Inferior parietal cortex (tissue), 1 donor: ENCODE results near the gene KLK6.

Experiments used
- DNase-seq: peaks from one replicate; pipeline ENCODE4 v3.0.0-alpha.2; 2016; ENCODE audit errors: extremely low spot score

KLK6 gene

GRCh38 chr19:50969413-50969760 lies at the start of gene KLK6:
KLK6 (minus strand) TSS chr19:50969591; CDS start chr19:50968104, 1,487 bp downstream.
- DNase-seq, result peak; percentile 66

DNA sequence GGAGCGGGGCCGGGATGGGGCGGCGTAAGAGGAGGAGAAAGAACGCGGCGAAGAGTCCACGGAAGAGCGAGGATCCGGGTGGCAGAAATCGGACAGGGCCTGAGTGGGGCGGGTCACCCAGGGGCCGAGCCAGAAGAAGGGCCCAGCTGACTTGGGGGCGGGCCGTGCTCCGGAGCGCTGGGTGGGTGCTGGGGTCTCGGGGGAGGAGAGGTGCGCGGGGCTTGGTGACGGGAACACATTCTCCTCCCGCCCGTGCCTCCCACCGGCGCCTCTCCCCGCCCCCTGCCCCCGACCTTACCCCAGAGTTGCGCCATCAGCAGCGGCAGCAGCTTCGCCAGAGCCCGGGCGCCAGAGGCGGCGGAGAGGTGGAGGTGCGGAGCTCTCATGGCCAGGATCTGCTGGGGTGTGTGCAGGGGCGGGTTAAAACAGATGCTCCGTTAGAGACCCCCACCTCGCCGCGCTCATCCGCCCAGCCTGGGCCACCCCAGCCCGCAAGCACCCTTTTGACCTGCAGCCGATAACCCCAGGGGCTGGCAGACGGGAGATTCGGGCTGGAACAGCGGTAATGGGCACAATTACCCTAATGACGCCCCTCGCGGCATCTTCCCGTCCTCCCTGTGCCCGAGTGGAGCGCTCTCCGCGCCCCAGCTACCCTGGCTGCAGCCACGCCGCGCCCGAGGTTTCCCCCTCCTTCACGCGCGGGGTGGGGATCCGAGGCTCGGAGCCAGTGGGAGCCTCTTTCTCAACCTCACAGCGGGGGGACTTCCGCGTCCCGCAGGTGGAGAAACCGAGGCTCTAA lies 49.6 kb upstream of the KLK6 start:
- DNase-seq, result no peak

DNA sequence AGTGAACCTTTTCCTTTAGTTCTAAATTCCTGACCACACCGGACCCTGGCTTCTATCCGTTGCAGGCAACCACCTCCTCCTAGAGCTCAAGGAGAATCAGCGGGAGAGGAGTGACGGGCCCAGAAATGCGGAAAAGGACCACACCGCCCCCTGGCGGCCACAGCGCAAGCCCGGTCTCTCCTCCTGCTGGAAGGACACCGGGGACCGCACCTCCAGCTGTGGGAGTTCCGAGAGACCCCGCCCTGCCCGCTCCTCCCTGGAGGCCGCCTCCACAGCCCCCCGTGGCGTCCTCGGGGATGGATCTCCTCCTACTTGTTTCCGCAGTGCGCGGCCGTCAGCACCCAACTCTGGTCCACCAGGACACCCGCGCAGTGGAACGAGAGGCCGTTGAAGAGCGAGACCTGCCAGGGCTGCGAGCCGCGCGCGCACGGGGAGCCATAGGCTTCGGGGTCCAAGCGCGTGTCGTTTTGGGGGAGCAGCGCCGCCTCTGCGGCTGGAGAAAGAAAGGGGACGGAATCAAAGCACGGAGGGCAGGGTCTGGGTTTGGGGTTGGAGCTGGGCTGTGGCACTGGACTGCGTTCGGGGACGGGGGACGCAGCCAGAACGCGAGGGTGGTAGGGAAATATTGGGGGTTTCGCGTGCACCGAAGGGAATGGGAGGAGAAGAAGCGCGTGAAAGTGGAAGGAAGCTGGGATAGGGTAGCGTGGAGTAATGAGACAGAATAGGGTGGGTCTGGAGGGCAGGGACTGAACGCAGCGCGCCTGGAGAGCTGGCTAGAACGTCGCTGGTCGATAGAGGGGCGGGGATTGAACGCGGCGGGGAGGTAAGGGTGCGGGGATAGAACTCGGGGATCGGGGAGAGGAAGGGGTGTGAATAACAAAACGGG lies 47.6 kb upstream of the KLK6 start:
- DNase-seq, result peak; percentile 65

GRCh38 chr19:51015691-51016267 lies 46.4 kb upstream of the KLK6 start:
- DNase-seq, result no peak

- DNase-seq, result no peak
Measured at GRCh38 chr19:51014242-51014641, 44.9 kb upstream of the KLK6 start.

DNA sequence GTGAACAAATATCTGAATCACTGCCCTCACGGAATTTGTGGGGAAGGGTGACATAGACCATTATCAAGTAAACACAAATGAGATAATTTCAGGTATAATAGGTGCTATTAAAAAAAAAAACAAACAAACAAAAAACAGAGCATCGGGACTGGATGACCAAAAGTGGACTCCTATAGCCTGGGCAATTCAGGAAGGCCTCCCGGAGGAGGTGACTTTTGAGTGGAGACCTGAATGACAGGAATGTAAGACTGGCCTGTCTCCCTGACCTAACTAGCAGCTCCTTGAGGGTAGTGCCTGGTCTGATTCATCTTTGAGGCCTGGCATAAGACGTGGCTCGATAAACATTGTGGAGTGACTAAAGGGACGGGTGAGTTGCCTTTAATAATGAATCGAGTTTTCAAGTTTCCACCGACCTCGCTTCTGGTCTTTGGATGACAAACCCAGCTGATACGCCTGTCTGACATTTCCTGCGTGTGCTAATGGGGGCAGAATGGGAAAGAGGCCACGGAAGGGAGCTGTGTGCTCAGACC lies 43.3 kb upstream of the KLK6 start:
- DNase-seq, result no peak

DNA sequence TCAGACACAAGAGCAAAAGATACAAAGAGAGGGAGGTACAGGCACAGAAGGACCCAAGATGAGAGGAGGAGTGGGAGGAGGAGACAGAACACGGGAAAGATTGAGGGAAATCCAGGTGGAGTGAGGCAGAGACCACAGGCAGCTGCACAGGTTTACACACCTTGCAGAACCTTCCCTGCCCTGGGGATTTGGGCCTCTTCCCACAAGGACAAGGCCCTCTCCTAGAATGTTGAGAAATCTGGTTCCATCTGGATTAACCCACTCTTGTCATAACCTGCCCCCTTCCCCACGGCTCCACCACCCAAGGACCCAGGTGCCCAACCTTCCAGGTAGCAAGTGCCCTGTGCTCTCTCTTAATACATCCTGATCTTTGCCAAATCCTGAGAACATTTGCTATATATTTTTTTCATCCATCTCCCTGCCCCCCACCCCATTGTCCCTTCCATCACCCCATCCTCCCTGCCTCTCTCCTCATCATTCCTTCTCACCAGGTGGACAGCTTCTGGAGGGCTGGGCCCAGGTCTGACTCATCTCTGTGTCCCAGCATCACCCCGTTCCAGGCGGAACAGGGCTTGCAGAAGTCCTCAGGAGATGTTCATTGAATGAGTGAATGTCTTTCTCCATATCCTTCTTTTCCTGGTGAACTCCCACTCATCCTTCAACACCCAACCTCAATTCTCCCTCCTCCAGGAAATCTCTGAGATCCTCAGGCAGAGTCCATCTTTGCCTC lies 40.8 kb upstream of the KLK6 start:
- DNase-seq, result no peak

DNA sequence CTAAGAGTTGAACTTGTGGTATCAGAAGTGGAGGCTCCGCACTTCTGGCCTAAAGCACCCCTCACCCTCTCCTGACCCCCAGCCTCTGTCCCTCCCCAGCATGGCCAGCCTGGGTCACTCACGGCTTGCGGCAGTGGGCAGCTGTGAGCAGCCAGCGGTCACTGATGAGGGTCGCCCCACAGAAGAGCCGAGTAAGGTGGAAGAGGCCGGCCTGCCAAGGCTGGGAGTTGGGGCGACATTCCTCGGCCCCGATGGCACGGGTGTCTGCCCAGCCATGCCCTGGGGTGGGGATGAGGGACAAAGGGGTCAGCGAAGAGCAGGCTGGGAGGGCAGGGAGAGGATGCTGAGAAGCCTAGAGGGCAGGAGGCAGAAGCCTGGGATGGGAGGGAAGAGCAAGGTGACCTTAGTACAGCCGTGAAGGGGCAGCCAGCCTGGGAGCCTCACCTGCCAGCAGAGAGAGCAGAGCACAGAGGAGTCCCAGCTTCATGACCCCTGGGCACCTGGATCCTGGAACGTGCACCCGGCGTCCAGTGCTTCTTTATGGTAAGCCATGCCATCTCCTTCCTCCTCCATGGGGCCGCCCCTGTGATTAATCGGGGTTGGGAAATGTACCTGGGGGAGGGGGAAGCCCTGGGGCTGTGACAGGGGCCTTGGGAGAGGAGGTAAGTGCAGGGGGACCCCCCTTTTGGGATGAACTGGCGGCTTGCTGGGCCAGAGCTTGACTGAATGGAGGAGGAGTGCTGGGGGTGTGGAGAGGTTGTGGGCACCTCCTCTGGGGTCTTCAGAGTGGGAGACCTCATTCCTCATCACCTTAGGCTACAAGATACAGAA lies 39.9 kb upstream of the KLK6 start:
- DNase-seq, result no peak

DNA sequence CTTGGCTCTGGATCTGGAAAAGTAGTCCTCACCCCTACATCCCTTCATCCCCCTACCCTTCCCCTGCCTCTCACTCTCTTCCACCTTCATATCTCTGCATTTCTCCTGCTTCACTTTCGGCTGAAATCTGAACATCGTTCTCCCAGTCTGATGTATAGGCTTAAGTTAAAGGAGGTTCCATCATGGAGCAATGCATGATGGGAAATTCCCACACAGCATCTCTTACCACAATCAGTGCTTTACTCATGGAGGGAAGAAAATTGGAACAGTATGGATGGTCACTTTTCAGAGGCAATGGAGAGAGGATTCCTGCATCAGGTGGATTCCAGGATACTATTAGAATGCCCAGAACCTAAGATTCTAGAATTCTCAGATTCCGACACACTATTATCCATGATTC lies 38.1 kb upstream of the KLK6 start:
- DNase-seq, result no peak

DNA sequence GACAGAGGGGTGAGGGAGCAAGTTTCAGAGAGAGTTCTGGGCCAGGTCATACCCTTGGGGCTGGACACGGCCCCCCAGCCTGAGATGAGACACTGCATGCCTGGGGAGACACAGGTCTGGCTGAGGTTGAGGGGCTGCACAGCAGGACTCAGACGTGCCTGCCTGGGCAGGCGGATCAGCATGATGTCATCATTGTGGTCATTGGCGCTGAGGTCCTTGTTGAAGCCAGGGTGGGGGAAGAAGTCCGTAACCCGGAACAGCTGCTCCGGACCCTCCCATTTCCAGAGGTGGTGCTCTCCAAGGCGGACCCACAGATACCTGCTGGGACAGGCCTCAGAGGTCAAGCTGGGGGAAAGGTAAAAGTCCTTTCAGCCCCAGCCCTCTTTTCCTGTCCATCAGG lies 37.0 kb upstream of the KLK6 start:
- DNase-seq, result no peak

- no peak for DNase-seq
Measured at GRCh38 chr19:51005248-51005647, 35.9 kb upstream of the KLK6 start.

GRCh38 chr19:51003316-51003715 lies 33.9 kb upstream of the KLK6 start:
- DNase-seq, result no peak

- peak; percentile 57 for DNase-seq
Measured at GRCh38 chr19:51002542-51003311, 33.3 kb upstream of the KLK6 start.

DNA sequence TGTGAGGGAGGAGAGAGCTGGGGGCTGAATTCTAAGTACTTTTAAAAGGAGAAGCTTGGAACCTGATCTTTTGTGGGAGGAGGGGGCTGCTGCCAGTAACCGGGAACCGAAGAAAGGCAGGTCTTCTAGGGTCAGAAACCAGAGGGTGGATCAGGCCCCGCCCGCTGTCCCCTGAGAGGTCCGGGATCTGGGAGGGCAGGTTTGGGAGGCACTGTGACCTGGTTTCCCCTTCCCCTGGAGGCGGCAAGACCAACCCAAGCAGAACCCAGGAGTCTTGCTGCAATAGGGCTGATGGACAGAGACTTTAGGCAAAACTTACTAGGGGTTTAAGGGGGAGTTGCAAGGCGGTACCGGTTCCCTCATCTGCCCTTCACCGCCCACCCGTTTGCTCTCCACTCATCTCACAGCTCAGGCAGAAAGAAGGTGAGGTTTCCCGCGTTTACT lies 32.7 kb upstream of the KLK6 start:
- no peak for DNase-seq

GRCh38 chr19:51001515-51001914 lies 32.1 kb upstream of the KLK6 start, which contains the start of gene KLK8:
KLK8 (minus strand) TSS chr19:51001604; CDS start chr19:51001167, 437 bp downstream.
- DNase-seq, result no peak

- DNase-seq, result no peak
Measured at GRCh38 chr19:51000981-51001380, 31.6 kb upstream of the KLK6 start.

DNA sequence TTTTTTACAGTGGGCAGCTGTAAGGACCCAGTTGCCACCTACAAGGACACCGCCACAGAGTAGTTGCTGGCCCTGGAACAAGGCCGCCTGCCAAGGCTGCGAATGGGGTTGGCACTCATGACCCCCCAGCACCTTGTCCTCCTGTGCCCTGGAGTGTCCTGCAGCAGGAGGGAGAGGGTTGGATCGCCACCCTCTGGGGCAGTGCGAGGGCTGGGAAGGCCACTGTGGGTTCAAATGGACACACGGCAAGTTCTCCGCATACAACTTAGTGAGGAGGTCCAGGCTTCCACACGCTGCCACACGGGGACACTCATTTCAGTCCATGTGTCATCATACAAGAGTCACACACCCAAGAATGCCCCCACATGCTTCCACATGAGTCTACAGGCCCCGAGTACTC lies 31.0 kb upstream of the KLK6 start:
- no peak for DNase-seq

DNA sequence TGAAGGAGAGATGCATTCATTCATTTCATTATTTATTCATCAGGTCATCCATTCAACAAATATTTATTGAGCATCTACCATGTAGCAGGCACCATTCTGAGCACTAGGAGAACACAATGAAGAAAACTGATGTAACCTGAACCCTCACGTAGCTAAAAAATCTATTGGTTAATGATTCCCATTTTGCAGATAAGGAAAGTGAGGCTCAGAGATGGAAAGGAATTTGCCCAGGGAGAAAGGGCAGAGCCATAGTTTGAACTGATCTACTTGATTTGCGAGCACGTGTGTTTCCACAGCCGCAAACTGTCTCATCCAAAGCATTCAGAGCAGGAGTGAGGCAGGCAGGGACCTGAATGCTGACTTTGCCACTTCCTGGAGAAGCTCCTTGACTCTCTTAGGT lies 29.3 kb upstream of the KLK6 start:
- no peak for DNase-seq

- DNase-seq, result no peak
Measured at GRCh38 chr19:50998061-50998460, 28.7 kb upstream of the KLK6 start.

- DNase-seq, result no peak
Measured at GRCh38 chr19:50994129-50994528, 24.7 kb upstream of the KLK6 start.
